GM18519 (cell line): ENCODE measurements around the gene FAM162B.
A peak's percentile ranks its signal among the peaks of the same experiment; 100 is the strongest.
"Not testable (repeated sequence)": the region's sequence is repeated elsewhere in the genome, so short reads cannot be mapped to it uniquely, and the experiment has no call there.

Experiments used
- ATAC-seq: cut with Tn5 transposase; IDR thresholded peaks from one replicate; pipeline ENCODE4 v1.9.1; 2021; ENCODE audit warnings: mild to moderate bottlenecking, moderate library complexity; ENCODE audit not compliant: unreplicated experiment, low FRiP score

Gene FAM162B

DNA sequence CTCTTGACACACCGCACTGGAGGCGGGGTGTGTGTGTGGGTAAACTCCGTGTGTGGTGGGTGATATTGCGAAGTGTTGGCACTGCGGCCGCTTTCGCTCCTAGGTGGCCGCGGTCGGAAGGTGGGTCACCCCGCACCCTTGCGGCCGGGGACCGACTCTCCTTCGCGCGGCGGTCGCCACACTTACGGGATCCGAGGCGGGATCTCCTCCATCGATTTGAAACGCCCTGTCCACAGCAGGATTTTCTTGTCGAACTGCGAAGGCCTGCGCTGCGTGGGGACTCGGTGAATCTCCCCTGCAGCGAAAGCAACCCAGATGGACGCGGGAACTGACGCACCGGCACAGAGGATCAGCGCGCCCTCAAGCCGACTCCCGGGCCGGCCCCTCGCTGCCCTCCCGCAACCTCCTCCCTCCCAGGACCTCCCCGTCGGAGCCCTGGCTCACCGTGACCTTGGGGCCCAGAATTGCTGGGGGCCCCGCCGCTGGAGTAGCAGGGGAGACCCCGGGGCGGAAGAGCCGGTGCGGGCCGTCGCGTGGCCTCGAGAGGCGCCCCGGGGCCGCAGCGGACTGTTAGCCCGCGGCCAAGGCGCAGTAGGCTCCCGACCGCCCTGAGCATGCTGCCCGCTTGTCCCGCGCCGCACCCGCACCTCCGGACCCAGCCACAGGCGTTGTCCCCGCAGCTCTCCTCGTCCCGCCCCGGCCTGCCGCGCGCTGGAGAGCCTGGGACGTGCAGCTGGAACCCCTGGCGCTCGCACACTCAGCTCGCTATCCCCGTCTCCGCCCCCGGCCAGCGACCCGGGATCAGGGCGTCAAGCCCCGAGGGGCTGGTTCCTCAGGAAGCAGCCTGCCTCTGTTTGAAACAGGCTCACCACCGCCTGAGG is at the start of gene FAM162B:
FAM162B (minus strand) TSS at position 759 of the 881 bp plus-strand sequence; CDS start at position 616, 143 bp downstream.
- ATAC-seq, result no peak

GRCh38 chr6:116812051-116812650 is 46.6 kb upstream of the FAM162B start:
- no peak for ATAC-seq

- no peak for ATAC-seq
These were observed 36.5 kb upstream of the FAM162B start for GRCh38 chr6:116801971-116802370.

DNA sequence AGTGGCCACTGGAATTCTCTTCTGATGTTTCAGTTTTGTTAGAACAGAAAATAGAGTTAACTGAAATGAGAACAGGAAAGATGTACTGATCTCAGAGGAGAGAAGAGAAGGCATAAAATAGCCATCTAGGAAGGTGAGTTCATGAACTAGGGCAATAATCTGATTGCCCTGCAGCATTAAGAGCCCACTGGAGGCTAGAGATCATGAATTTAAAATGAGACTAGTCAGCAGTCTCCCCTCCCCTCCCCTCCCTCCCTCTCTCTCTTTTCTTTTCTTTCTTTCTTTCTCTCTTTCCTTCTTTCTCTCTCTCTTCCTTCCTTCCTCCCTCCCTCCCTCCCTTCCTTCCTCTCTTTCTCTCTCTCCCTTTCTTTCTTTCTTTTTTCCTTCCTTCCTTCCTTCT is 34.4 kb upstream of the FAM162B start:
- ATAC-seq, result no peak

DNA sequence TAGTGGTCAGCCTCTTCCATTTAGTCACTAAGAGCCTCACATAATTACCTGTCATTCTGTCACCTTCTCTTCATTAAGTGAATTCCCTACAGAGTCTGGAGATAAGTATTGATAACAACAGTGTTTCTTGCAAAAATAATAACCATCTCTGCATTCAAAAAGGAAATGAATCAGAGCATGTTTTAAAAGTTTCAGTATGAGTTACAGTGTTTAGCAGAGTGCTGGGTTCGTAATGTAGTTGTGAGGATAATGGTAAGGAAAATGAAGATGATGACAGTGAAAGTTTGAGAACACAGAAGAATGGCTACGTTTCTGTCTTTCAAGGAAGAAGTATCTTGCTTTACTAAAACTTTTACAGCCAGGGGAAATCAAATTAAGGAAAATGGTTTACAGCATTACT is 32.1 kb upstream of the FAM162B start:
- ATAC-seq, result no peak

GRCh38 chr6:116793224-116793623 is 27.7 kb upstream of the FAM162B start:
- no peak for ATAC-seq

DNA sequence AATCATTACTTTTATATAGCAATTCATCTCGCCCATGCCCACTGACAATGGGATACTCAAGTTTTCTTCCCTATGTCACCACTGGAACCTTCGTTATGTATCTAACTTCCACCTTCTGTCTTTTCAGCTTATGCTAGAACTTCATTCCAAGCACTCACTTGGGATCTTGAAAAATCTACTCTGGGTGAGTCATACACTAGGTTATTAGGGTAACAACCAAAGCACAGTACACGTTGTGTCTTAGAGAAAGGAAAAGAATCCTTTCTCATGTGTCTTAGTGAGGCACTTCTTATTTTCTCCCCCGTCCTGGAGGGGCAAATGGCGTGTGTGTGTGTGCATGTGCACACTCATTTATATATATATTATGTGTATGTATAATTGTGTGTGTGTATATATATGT is 18.3 kb upstream of the FAM162B start:
- ATAC-seq, result no peak

DNA sequence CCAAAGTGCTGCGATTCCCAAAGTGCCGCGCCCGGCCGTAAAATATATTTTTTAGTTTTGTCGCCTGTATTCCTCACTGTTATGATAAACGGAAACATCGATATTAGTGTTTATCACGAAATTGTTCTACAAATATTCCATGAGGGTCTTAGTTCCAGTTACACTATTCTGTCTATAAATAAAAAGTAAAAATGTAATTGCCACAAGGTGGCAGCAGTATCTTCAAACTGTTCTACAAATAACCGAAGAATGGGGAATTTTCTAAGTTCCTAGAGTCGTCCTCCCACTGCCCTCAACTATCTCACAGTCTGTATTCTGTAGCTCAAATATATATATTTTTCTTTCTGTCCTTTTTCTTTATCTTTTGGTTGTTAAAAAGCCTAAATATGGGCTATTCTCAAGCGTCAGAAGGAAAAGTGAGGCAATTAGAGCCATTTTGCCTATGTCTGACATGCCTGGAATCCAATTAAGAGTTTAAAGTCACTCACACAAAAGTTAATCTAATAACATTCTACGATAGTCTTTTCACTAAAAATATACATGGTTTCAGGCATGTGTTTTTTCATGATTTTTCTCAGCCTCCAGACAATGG is 14.2 kb upstream of the FAM162B start:
- peak; percentile 81 for ATAC-seq

GRCh38 chr6:116773886-116774285 is 8.4 kb upstream of the FAM162B start:
- no peak for ATAC-seq

DNA sequence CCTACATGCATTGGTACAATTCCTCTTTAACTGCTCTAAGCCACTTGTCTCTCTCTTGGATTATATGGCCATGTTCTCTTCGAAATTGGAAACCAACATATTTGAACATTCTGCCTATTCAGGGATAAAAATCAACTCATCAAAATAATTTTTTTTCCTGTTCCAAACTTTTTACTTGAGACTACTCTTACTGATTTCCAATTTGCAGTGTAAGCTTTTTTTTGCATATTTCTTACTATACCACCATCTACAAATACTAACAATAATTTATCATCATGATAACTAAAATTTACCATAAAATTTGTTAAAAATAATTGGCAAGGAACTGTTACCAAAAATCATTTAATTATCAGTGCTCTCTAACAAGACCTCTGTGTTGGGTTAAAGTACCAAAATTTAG is 6.9 kb upstream of the FAM162B start:
- no peak for ATAC-seq

DNA sequence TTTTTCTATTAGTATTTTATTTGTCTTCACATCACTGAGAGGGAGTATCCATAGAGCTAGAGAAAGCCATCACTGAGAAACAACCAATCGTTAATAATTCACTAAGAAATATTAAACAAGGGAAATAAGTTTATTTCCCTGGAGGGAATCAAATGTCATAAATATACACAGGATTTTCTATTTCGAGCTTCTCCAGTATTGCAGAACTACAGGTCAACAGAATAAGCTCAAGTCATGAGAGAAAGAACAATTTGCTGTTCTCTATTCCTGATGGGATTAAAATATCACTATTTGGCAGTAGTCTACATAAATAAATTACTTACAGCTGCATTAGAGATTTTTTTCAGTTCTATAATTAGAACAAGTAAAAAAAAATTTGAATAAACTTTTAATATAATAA is 2.2 kb upstream of the FAM162B start:
- ATAC-seq, result no peak

DNA sequence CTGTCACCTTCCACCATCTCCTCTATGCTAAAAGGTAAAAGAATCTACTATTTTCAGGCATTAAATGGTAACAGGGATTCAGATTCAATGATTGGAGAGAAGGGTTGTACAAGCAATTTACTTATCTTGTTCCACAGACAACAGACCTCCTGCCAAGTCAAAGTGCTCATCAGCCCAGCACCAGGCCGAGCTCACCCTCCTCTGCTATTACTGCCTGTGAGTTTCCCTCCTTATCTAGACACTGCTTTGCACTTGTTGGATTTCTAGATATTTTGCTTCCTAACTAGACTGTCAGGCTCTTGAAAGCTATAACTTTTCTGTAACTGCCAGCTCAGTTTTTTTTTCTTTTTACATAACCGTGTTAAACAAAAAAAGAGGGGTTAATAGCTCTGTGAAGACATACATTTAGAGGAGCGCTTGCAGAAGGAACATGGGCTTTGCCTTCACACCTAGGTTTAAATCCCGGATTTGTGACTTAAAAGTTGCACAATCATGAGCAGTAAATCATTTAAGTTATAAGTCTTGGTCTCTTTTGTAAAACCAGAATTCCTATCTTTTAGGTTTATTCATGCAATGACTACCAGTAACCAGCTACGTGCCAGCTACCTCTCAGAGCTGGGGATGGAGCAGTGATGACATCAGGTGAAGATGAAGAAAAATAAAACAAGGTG is 1.1 kb upstream of the FAM162B start:
- ATAC-seq, result no peak

GRCh38 chr6:116764629-116764960 is 924 bp downstream of the FAM162B start:
- no peak for ATAC-seq

DNA sequence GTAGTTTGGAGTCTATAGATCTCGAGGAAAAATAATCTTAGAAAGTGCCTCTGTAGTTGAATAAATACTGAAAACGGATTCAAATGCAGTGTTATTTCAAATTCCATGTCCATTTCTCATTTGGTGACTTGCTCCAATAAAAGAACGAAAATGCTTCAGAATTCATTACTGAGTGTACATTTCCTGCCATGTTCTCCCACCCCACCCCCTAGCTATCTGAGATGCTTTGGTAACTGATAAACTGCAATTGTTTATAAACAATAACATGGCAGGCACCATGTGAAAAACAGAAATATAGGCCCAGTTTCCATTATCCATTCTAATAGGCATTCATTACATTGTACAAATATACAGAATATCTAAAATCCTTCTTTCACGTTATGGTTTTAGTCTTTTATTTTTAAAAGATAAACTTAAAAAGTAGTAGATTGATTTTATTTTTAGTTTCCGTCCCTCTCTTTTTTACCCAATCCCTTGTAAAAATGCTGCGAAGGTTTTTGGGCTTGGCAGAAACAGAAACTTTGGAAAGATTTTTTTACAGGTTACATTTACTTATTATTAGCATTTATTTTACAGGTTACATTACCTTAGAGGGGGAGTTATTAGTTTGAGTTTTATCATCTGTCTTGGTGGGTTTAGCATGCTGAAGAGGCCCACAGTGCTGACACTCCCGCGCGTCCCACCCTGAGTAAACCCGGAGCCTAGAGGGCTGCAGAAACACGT is 1.5 kb downstream of the FAM162B start:
- no peak for ATAC-seq

DNA sequence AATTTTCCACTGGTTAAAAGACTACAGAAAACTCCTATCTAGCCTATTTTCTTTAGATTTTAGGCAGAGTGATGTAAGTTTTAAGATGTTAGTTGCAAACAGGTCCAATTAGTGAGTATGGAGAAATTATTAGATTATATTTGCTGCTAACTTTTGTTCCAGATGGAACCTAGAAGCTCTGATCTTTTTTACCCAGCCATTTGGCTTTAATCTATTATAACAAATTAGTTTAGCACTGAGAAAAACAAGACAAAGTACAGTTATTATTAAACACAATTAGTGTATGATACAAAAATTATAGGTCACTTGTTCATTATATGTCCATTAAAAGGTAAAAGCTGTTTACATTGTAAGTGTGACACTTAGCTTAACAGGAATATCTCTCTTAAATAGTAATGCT is 2.5 kb downstream of the FAM162B start:
- ATAC-seq, result no peak

- ATAC-seq, result no peak
These were observed 3.3 kb downstream of the FAM162B start for GRCh38 chr6:116762235-116762634.

- no peak for ATAC-seq
These were observed 3.7 kb downstream of the FAM162B start for GRCh38 chr6:116761779-116762178.

- ATAC-seq, result no peak
These were observed 20.3 kb downstream of the FAM162B start for GRCh38 chr6:116745176-116745575.

DNA sequence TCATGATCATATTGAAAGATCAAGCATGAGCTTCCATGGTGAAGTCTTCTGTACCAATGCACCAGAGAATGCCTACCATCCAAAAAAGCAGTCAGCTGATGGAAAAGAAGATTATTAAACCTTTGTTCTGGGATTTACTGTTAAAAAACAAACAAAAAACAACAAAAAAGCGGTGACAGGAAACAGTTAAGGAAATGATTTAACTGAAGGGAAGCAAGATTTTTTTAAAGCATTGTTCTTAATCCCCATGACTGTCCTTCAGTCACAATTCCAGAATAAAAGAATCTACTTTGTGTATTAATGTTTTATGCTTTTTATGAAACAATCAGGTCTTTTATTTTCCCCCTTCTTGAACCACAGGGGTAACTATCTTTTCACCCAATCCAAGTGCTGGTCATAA is 23.9 kb downstream of the FAM162B start:
- no peak for ATAC-seq

DNA sequence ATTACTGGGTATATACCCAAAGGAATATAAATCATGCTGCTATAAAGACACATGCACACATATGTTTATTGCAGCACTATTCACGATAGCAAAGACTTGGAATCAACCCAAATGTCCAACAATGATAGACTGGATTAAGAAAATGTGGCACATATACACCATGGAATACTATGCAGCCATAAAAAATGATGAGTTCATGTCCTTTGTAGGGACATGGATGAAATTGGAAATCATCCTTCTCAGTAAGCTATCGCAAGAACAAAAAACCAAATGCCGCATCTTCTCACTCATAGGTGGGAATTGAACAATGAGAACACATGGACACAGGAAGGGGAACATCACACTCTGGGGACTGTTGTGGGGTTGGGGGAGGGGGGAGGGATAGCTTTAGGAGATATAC is 25.0 kb downstream of the FAM162B start:
- not testable (repeated sequence) for ATAC-seq

- no peak for ATAC-seq
These were observed 28.5 kb downstream of the FAM162B start for GRCh38 chr6:116737004-116737403.
